DLD1 (cell line): ENCODE measurements around the gene MYO18A.

Source experiments
- in situ Hi-C: cut with HindIII; loops from 2 replicates; pipeline ENCODE4 v1.10.0; 2017; ENCODE audit warnings: low sequenced_read_pairs

The MYO18A gene

GRCh38 chr17:29168079-29168758 is 12.0 kb downstream of the MYO18A start:
- in situ Hi-C loops: no loop called here

- in situ Hi-C loops: no loop called here
These were observed 12.7 kb downstream of the MYO18A start for GRCh38 chr17:29167393-29168078.

GRCh38 chr17:29166507-29166887 is 13.7 kb downstream of the MYO18A start:
- in situ Hi-C loops: no loop called here

GRCh38 chr17:29165800-29166506 is 14.2 kb downstream of the MYO18A start:
- in situ Hi-C loops: no loop called here

GRCh38 chr17:29165261-29165660 is 14.9 kb downstream of the MYO18A start:
- in situ Hi-C loops: no loop called here

GRCh38 chr17:29163563-29163962 is 16.6 kb downstream of the MYO18A start:
- in situ Hi-C loops: no loop called here

GRCh38 chr17:29162909-29163341 is 17.3 kb downstream of the MYO18A start:
- in situ Hi-C loops: no loop called here

GRCh38 chr17:29162082-29162908 is 17.9 kb downstream of the MYO18A start:
- in situ Hi-C loops: no loop called here

- in situ Hi-C loops: no loop called here
These were observed 19.9 kb downstream of the MYO18A start for GRCh38 chr17:29160253-29160652.

GRCh38 chr17:29159306-29159860 is 20.8 kb downstream of the MYO18A start:
- in situ Hi-C loops: no loop called here

- in situ Hi-C loops: no loop called here
These were observed 21.5 kb downstream of the MYO18A start for GRCh38 chr17:29158488-29159275.

GRCh38 chr17:29158096-29158487 is 22.1 kb downstream of the MYO18A start:
- in situ Hi-C loops: no loop called here

- in situ Hi-C loops: no loop called here
These were observed 22.9 kb downstream of the MYO18A start for GRCh38 chr17:29157310-29157709.

GRCh38 chr17:29156781-29157180 is 23.4 kb downstream of the MYO18A start:
- in situ Hi-C loops: no loop called here

- in situ Hi-C loops: no loop called here
These were observed 24.2 kb downstream of the MYO18A start for GRCh38 chr17:29155966-29156338.

GRCh38 chr17:29155227-29155965 is 24.8 kb downstream of the MYO18A start:
- in situ Hi-C loops: no loop called here

- in situ Hi-C loops: no loop called here
These were observed 25.5 kb downstream of the MYO18A start for GRCh38 chr17:29154516-29155226.

- in situ Hi-C loops: no loop called here
These were observed 28.6 kb downstream of the MYO18A start for GRCh38 chr17:29151567-29151966.

- in situ Hi-C loops: no loop called here
These were observed 30.0 kb downstream of the MYO18A start for GRCh38 chr17:29150161-29150560.
